Activated B cell treated with CpG ODN at 0.5 μM for 24 hours (primary cell): ENCODE data around the gene ALKBH5. TPM values are rescaled to one million over a fixed set of nuclear protein-coding genes. Genes with fewer than 3 reads are reported as not detected.

Source experiments
- ATAC-seq: fragments of 200-7000 bp; cut with Tn5 transposase; one replicate; pipeline ENCODE4 v1.10.0; 2021; ENCODE audit warnings: low read depth, mild to moderate bottlenecking, moderate library complexity
- CTCF ChIA-PET: fragments of 350-600 bp; sonication (Branson Sonifier 250); formaldehyde crosslinking; loops from one replicate; lab custom pipeline; 2021; ENCODE audit warnings: antibody characterized with exemption; lab: Charles Lee
- POLR2A ChIA-PET: fragments of 350-600 bp; sonication (Branson Sonifier 250); formaldehyde crosslinking; loops from one replicate; lab custom pipeline; 2021; ENCODE audit warnings: antibody characterized with exemption; lab: Charles Lee
- DNase-seq: peaks from one replicate; pipeline ENCODE4 v3.0.0; 2022
- H3K27ac Mint-ChIP-seq: one replicate; pipeline ENCODE4 v1.8.0; 2020; ENCODE audit warnings: mixed read lengths
- H3K27me3 Mint-ChIP-seq: one replicate; pipeline ENCODE4 v1.8.0; 2021; ENCODE audit warnings: mixed read lengths
- H3K36me3 Mint-ChIP-seq: one replicate; pipeline ENCODE4 v1.8.0; 2021; ENCODE audit warnings: low read depth, mixed read lengths
- H3K4me1 Mint-ChIP-seq: one replicate; pipeline ENCODE4 v1.8.0; 2021; ENCODE audit warnings: mixed read lengths
- H3K4me3 Mint-ChIP-seq: one replicate; pipeline ENCODE4 v1.8.0; 2020; ENCODE audit warnings: mild to moderate bottlenecking, mixed read lengths
- H3K9me3 Mint-ChIP-seq: one replicate; pipeline ENCODE4 v1.8.0; 2020; ENCODE audit warnings: mixed read lengths
- intact Hi-C: fragments of 100-400 bp; cut with micrococcal nuclease; formaldehyde crosslinking; loops from one replicate; pipeline ENCODE4 v1.15.1; 2024
- total RNA-seq: library from RNA; stranded (reverse); gene quantifications from 2 replicates; pipeline ENCODE4 v1.2.3, GENCODE V29; 2022
- TF ChIP-seq, protein P1 (sequence below): fragments of 200-600 bp; IDR thresholded peaks from one replicate; pipeline ENCODE4 v1.8.0; 2022; ENCODE audit warnings: antibody characterized with exemption, mild to moderate bottlenecking

ALKBH5 gene
- 72.8 and 74.6 TPM in 2 replicates for total RNA-seq

DNA sequence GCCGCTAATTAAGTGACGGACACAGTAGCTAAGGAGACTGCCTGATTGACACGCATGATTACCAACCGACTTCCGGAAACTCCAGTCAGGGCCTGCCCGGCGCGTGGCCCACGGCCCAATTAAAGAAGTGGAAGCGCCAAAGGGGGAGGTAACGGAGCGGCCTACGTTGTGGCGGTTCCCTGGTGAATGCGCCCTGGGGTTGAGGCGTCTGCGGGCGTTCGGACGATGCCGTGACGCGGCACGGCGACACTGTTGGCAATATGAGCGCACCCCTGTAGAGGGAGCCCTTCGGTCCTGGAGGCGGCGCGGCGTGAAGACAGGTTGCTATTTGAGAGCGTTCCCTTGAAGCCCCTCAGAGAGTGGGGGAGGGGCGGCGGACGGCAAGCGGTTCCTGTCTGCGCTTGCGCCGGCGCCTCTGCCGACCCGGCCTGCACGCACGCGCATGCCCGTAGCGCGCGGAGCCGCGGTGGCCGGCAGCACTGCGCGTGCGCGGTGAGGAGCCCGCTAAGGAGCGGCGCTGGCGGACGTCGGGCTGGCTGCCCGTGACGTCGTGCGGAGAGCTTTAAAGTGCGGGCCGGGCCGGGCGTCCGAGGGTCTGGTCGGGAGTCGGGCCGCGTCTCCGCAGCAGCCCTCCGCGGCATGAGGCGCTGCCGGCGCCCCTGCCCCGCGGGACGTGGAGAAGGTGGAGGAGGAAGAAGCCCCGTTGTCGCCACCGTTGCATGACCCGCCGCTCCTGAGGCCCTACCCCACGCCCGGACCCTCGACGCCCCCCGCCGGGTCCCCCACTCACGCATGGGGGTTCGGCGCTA, at the start of gene ALKBH5:
Gene ALKBH5 (plus strand): TSS at position 495 of the 809 bp plus-strand sequence. CDS start 416 bp downstream, outside the sequence.
- intact Hi-C loops: loop anchor here (1.0 to 2.0 kb wide), 10 partner anchors 25 to 150 kb away; partner anchors contain the start of genes ATPAF2, DRG2, GID4 and LLGL1
- ChIA-PET CTCF (interaction anchor here (3.8 kb wide), 1 partner anchor 42 kb away, joined by 12 read pairs; no protein-coding TSS in a partner anchor), POLR2A (interaction anchor here (0.6 to 4.2 kb wide), 26 partner anchors 8 to 1972 kb away, joined by 3 to 43 read pairs (median 4); partner anchors contain the start of genes AKAP10, DRG2, LLGL1 and MAPK7)
- Mint-ChIP-seq H3K27me3 (no peaks in the 10 kb centered on the region), H3K36me3 (peaks cover 24% of the 10 kb centered on the region), H3K27ac (peak within 1 kb of the TSS; percentile 99), H3K4me3 (peak within 1 kb of the TSS; percentile 98), H3K9me3 (no peaks in the 10 kb centered on the region), H3K4me1 (peaks cover 47% of the 10 kb centered on the region)
- TF ChIP-seq, protein P1, sequence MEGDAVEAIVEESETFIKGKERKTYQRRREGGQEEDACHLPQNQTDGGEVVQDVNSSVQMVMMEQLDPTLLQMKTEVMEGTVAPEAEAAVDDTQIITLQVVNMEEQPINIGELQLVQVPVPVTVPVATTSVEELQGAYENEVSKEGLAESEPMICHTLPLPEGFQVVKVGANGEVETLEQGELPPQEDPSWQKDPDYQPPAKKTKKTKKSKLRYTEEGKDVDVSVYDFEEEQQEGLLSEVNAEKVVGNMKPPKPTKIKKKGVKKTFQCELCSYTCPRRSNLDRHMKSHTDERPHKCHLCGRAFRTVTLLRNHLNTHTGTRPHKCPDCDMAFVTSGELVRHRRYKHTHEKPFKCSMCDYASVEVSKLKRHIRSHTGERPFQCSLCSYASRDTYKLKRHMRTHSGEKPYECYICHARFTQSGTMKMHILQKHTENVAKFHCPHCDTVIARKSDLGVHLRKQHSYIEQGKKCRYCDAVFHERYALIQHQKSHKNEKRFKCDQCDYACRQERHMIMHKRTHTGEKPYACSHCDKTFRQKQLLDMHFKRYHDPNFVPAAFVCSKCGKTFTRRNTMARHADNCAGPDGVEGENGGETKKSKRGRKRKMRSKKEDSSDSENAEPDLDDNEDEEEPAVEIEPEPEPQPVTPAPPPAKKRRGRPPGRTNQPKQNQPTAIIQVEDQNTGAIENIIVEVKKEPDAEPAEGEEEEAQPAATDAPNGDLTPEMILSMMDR: no peak
- peak; percentile 82 for ATAC-seq
- peak; percentile 98 for DNase-seq

GRCh38 chr17:18136357-18136756, 47.3 kb upstream of the ALKBH5 start:
- no peak for ATAC-seq
- H3K4me1 Mint-ChIP-seq: peaks cover 4% of the 10 kb centered on the region
- DNase-seq: no peak
- no peaks in the 10 kb centered on the region for H3K36me3 Mint-ChIP-seq
- intact Hi-C loops: no loop called here
- H3K4me3 Mint-ChIP-seq: no peak overlapping the region
- POLR2A ChIA-PET: no interaction called here
- TF ChIP-seq, protein P1: no peak
- H3K27me3 Mint-ChIP-seq: peaks cover 10% of the 10 kb centered on the region
- no peaks in the 10 kb centered on the region for H3K9me3 Mint-ChIP-seq
- H3K27ac Mint-ChIP-seq: no peak overlapping the region
- CTCF ChIA-PET: no interaction called here

GRCh38 chr17:18138065-18138749, 45.4 kb upstream of the ALKBH5 start:
- H3K27ac Mint-ChIP-seq: no peak overlapping the region
- intact Hi-C loops: no loop called here
- H3K27me3 Mint-ChIP-seq: peaks cover 11% of the 10 kb centered on the region
- no peak for DNase-seq
- CTCF ChIA-PET: interaction anchor here (1.3 kb wide), 1 partner anchor 46 kb away, joined by 3 read pairs; no protein-coding TSS in a partner anchor
- POLR2A ChIA-PET: no interaction called here
- peaks cover 4% of the 10 kb centered on the region for H3K4me1 Mint-ChIP-seq
- no peaks in the 10 kb centered on the region for H3K36me3 Mint-ChIP-seq
- H3K9me3 Mint-ChIP-seq: no peaks in the 10 kb centered on the region
- no peak overlapping the region for H3K4me3 Mint-ChIP-seq
- no peak for ATAC-seq
- TF ChIP-seq, protein P1: no peak

- peaks cover 4% of the 10 kb centered on the region for H3K4me1 Mint-ChIP-seq
- DNase-seq (no peak), ATAC-seq (no peak)
- intact Hi-C loops: no loop called here
- POLR2A ChIA-PET: no interaction called here
- peaks cover 11% of the 10 kb centered on the region for H3K27me3 Mint-ChIP-seq
- TF ChIP-seq, protein P1: no peak
- H3K9me3 Mint-ChIP-seq: no peaks in the 10 kb centered on the region
- H3K4me3 Mint-ChIP-seq: no peak overlapping the region
- H3K36me3 Mint-ChIP-seq: no peaks in the 10 kb centered on the region
- H3K27ac Mint-ChIP-seq: no peak overlapping the region
- CTCF ChIA-PET: no interaction called here
These were observed 44.5 kb upstream of the ALKBH5 start for GRCh38 chr17:18139092-18139491.

DNA sequence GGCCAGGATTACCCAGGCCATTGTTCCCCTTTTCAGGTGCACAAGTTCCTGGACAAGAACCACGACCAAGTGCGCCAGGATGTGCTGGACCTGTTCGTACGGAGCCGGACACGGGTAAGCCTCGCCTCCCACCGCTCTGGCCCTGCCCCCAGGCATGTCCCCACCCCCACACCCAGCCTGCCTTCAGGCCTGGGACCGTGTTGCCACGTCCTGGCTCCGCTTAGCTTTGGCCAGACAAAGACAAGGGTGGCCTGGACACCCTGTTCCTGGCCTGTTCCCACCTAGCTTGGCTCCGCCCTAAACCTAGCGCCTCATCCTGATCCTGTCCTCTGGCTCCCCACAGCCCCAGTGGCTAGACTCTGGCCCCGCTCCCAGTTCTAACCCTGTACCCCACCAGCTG, 44.1 kb upstream of the ALKBH5 start:
- Mint-ChIP-seq H3K36me3 (no peaks in the 10 kb centered on the region), H3K4me3 (no peak overlapping the region), H3K9me3 (no peaks in the 10 kb centered on the region), H3K27ac (no peak overlapping the region), H3K27me3 (peaks cover 11% of the 10 kb centered on the region), H3K4me1 (peaks cover 4% of the 10 kb centered on the region)
- CTCF ChIA-PET: no interaction called here
- intact Hi-C loops: no loop called here
- TF ChIP-seq, protein P1: no peak
- DNase-seq (no peak), ATAC-seq (no peak)
- POLR2A ChIA-PET: interaction anchor here (0.5 to 0.8 kb wide), 2 partner anchors 45 to 139 kb away, joined by 3 read pairs; no protein-coding TSS in a partner anchor
